Calu3 (cell line): ENCODE data around the gene MAN1A2. TPM values are rescaled to one million over a fixed set of nuclear protein-coding genes. Genes with fewer than 3 reads are reported as not detected.

Experiments
- BruUV-seq: library from RNA; stranded (reverse); fragments of 400-500 nt; replicated peaks from 2 replicates; lab custom pipeline; 2021; lab: Mats Ljungman, UMichigan
- CTCF ChIA-PET: fragments of 300-600 bp; sonication (Branson Sonifier 250); formaldehyde crosslinking; loops from one replicate; lab custom pipeline; 2022; ENCODE audit warnings: antibody characterized with exemption; lab: Charles Lee
- DNase-seq: peaks from one replicate; pipeline ENCODE4 v3.0.0; 2022
- H3K27ac Mint-ChIP-seq: one replicate; pipeline ENCODE4 v1.8.0; 2022; ENCODE audit warnings: mixed read lengths; ENCODE audit not compliant: unreplicated experiment
- H3K27me3 Mint-ChIP-seq: one replicate; pipeline ENCODE4 v1.8.0; 2022; ENCODE audit warnings: mixed read lengths; ENCODE audit not compliant: unreplicated experiment
- H3K36me3 Mint-ChIP-seq: one replicate; pipeline ENCODE4 v1.8.0; 2022; ENCODE audit warnings: mild to moderate bottlenecking, moderate library complexity, mixed read lengths; ENCODE audit not compliant: insufficient read depth, unreplicated experiment
- H3K4me1 Mint-ChIP-seq: one replicate; pipeline ENCODE4 v1.8.0; 2022; ENCODE audit warnings: mild to moderate bottlenecking, low read depth, mixed read lengths; ENCODE audit not compliant: unreplicated experiment
- H3K4me3 Mint-ChIP-seq: one replicate; pipeline ENCODE4 v1.8.0; 2022; ENCODE audit warnings: mild to moderate bottlenecking, low read depth, moderate library complexity, mixed read lengths; ENCODE audit not compliant: unreplicated experiment
- H3K9me3 Mint-ChIP-seq: one replicate; pipeline ENCODE4 v1.8.0; 2022; ENCODE audit warnings: low read depth, mixed read lengths; ENCODE audit not compliant: unreplicated experiment
- intact Hi-C: fragments of 100-400 bp; cut with micrococcal nuclease; formaldehyde crosslinking; loops from one replicate; pipeline ENCODE4 v1.10.0; 2022; ENCODE audit not compliant: unreplicated experiment
- total RNA-seq: library from RNA; stranded (reverse); gene quantifications from 2 replicates; pipeline ENCODE4 v1.2.3, GENCODE V29; 2022
- TF ChIP-seq, protein P1 (sequence below): fragments of 200-600 bp; IDR thresholded peaks from one replicate; pipeline ENCODE4 v1.8.0; 2022; ENCODE audit warnings: antibody characterized with exemption; ENCODE audit not compliant: unreplicated experiment

Gene MAN1A2
- total RNA-seq, 1 experiment from 2014 or later, result 28.2 TPM

GRCh38 chr1:117500584-117500983 is 133.3 kb downstream of the MAN1A2 start:
- TF ChIP-seq, protein P1, sequence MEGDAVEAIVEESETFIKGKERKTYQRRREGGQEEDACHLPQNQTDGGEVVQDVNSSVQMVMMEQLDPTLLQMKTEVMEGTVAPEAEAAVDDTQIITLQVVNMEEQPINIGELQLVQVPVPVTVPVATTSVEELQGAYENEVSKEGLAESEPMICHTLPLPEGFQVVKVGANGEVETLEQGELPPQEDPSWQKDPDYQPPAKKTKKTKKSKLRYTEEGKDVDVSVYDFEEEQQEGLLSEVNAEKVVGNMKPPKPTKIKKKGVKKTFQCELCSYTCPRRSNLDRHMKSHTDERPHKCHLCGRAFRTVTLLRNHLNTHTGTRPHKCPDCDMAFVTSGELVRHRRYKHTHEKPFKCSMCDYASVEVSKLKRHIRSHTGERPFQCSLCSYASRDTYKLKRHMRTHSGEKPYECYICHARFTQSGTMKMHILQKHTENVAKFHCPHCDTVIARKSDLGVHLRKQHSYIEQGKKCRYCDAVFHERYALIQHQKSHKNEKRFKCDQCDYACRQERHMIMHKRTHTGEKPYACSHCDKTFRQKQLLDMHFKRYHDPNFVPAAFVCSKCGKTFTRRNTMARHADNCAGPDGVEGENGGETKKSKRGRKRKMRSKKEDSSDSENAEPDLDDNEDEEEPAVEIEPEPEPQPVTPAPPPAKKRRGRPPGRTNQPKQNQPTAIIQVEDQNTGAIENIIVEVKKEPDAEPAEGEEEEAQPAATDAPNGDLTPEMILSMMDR, result no peak
- H3K36me3 Mint-ChIP-seq, result no peaks in the 10 kb centered on the region
- BruUV-seq, result no TSS peak
- DNase-seq, result no peak
- no peaks in the 10 kb centered on the region for H3K9me3 Mint-ChIP-seq
- no peaks in the 10 kb centered on the region for H3K27me3 Mint-ChIP-seq
- intact Hi-C loops, result no loop called here
- H3K27ac Mint-ChIP-seq, result no peak overlapping the region
- H3K4me1 Mint-ChIP-seq, result no peaks in the 10 kb centered on the region
- CTCF ChIA-PET, result no interaction called here
- no peak overlapping the region for H3K4me3 Mint-ChIP-seq

DNA sequence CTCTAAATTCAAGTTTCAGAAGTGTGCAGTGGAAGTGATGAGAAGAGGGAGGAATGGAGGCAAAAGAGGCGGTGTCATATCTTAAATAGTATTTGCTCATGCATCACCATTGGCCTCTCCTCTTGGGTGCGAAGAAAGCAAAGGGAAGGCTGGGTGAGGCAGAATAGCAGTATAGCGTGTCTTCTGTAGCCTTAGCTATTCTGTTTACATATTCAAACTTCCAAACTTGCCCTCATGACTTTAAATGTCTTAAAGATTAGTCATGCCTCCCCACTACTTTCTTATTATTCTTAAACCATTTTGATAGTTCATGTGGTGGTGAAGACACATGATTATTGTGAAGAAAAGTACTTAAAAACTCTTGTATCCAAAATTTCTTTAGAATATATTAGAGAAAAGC is 134.0 kb downstream of the MAN1A2 start:
- Mint-ChIP-seq H3K9me3 (no peaks in the 10 kb centered on the region), H3K4me1 (no peaks in the 10 kb centered on the region), H3K4me3 (no peak overlapping the region), H3K36me3 (no peaks in the 10 kb centered on the region), H3K27ac (no peak overlapping the region), H3K27me3 (no peaks in the 10 kb centered on the region)
- CTCF ChIA-PET, result no interaction called here
- no TSS peak for BruUV-seq
- TF ChIP-seq, protein P1, result no peak
- intact Hi-C loops, result no loop called here
- DNase-seq, result no peak

DNA sequence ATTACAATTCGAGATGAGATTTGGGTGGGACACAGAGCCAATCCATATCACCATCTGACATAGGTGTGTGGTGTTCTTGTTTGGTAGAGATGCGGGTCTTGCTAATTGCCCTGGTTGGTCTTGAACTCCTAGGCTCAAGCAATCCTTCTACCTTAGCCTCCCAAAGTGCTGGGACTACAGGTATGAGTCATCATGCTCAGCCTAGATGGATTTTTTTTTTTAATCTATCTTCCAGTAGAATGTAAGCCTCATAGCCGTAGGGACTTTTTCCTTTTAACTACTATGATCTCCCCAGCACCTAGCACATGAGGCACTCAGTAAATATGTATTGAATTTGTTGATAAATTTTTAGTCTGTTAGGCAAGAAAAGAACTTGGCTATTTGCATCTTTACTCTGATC is 144.0 kb downstream of the MAN1A2 start:
- H3K4me1 Mint-ChIP-seq, result no peaks in the 10 kb centered on the region
- TF ChIP-seq, protein P1, result no peak
- H3K36me3 Mint-ChIP-seq, result no peaks in the 10 kb centered on the region
- CTCF ChIA-PET, result no interaction called here
- H3K9me3 Mint-ChIP-seq, result no peaks in the 10 kb centered on the region
- no TSS peak for BruUV-seq
- H3K27me3 Mint-ChIP-seq, result no peaks in the 10 kb centered on the region
- intact Hi-C loops, result loop anchor here (10.0 kb wide), 1 partner anchor 446 kb away; the partner anchor contains the start of gene TTF2
- H3K4me3 Mint-ChIP-seq, result no peak overlapping the region
- no peak overlapping the region for H3K27ac Mint-ChIP-seq
- no peak for DNase-seq

GRCh38 chr1:117512728-117513321 is 145.6 kb downstream of the MAN1A2 start:
- DNase-seq, result no peak
- H3K27me3 Mint-ChIP-seq, result no peaks in the 10 kb centered on the region
- TF ChIP-seq, protein P1, result no peak
- H3K9me3 Mint-ChIP-seq, result no peaks in the 10 kb centered on the region
- H3K4me3 Mint-ChIP-seq, result no peak overlapping the region
- no peaks in the 10 kb centered on the region for H3K4me1 Mint-ChIP-seq
- intact Hi-C loops, result loop anchor here (1.0 to 10.0 kb wide), 3 partner anchors 245 to 448 kb away; partner anchors contain the start of gene TTF2
- CTCF ChIA-PET, result interaction anchor here (0.6 to 1.6 kb wide), 8 partner anchors 100 to 384 kb away, joined by 3 to 6 read pairs (median 4); no protein-coding TSS in a partner anchor
- H3K36me3 Mint-ChIP-seq, result no peaks in the 10 kb centered on the region
- no peak overlapping the region for H3K27ac Mint-ChIP-seq
- no TSS peak for BruUV-seq
